GM12864 (cell line): ENCODE data around the gene CACNG1.

Source experiments
- DNase-seq: peaks from one replicate; pipeline ENCODE4 v3.0.0-alpha.2; 2011; ENCODE audit warnings: low read depth
- H3K4me3 ChIP-seq: 2 replicates; pipeline ENCODE4 v1.5.1; 2011; ENCODE audit warnings: mild to moderate bottlenecking, low read depth, low read length, control low read depth
- TF ChIP-seq, protein P1 (sequence below): IDR thresholded peaks from 2 replicates; pipeline ENCODE4 v1.5.1; 2011; ENCODE audit warnings: low read depth, mild to moderate bottlenecking, moderate library complexity, low read length, control low read depth, inconsistent platforms; ENCODE audit errors: missing control alignments

Gene CACNG1

DNA sequence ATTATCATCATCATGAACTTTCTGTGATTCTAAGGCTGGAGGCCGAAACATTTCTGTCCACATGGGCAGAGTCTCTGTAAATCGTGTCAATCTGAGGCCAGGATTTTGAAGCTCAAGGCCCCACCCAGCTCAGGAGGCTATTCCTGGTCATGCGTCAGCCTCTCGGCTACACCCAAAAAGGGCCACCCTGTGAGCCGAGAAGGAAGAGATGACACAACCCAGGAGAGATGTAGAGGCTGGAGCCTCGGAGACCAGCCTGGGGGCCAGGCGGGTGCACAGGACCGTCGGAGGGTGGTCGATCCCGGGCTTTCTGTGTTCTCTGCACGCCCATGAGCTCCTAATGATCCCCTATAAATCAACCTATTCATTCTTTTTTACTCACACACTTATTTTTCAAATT, 1.1 kb upstream of the CACNG1 start:
- H3K4me3 ChIP-seq, result no peak overlapping the region
- no peak for DNase-seq
- TF ChIP-seq, protein P1, sequence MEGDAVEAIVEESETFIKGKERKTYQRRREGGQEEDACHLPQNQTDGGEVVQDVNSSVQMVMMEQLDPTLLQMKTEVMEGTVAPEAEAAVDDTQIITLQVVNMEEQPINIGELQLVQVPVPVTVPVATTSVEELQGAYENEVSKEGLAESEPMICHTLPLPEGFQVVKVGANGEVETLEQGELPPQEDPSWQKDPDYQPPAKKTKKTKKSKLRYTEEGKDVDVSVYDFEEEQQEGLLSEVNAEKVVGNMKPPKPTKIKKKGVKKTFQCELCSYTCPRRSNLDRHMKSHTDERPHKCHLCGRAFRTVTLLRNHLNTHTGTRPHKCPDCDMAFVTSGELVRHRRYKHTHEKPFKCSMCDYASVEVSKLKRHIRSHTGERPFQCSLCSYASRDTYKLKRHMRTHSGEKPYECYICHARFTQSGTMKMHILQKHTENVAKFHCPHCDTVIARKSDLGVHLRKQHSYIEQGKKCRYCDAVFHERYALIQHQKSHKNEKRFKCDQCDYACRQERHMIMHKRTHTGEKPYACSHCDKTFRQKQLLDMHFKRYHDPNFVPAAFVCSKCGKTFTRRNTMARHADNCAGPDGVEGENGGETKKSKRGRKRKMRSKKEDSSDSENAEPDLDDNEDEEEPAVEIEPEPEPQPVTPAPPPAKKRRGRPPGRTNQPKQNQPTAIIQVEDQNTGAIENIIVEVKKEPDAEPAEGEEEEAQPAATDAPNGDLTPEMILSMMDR, result no peak

- DNase-seq, result no peak
- TF ChIP-seq, protein P1, result no peak
- no peak overlapping the region for H3K4me3 ChIP-seq
These were observed 586 bp downstream of the CACNG1 start for GRCh38 chr17:67044940-67045339.

- TF ChIP-seq, protein P1, result no peak
- no peak overlapping the region for H3K4me3 ChIP-seq
- no peak for DNase-seq
These were observed 2.0 kb downstream of the CACNG1 start for GRCh38 chr17:67046398-67046797.

GRCh38 chr17:67047382-67047781, 3.0 kb downstream of the CACNG1 start:
- TF ChIP-seq, protein P1, result no peak
- H3K4me3 ChIP-seq, result no peak overlapping the region
- DNase-seq, result no peak

GRCh38 chr17:67049025-67049739, 4.8 kb downstream of the CACNG1 start:
- no peak for DNase-seq
- no peak overlapping the region for H3K4me3 ChIP-seq

DNA sequence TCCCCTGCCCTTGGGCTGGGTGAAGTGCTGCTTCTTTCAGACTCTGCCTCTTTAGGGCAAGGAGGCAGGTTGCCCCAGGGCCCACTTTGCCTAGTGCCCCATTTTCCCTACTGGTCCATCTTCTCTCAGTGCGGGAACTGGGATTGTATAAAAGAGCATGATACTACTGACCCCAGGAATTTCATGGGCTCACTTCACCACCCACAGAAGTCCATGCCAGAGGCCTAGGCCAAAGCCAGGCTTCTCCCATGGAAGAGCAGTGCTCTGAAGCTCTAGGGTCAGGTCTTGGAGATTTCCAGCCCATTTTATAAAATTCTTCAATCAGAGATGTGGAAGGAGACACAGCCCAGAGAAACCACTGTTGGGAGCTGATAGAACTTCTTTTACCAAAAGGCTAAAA, 5.7 kb downstream of the CACNG1 start:
- H3K4me3 ChIP-seq, result no peak overlapping the region
- no peak for DNase-seq
- TF ChIP-seq, protein P1, result no peak

More at GRCh38 chr17:67049025-67049739, 4.8 kb downstream of the CACNG1 start:
- TF ChIP-seq, protein P1, result no peak
